Fibroblast of the aortic adventitia (primary cell): ENCODE measurements around the gene CD247. TPM values are rescaled to one million over a fixed set of nuclear protein-coding genes. Genes with fewer than 3 reads are reported as not detected.

Source experiments
- DNase-seq: peaks from one replicate; pipeline ENCODE4 v3.0.0-alpha.2; 2010; ENCODE audit warnings: low read depth
- H3K4me3 ChIP-seq: 2 replicates; pipeline ENCODE4 v1.5.1; 2011; ENCODE audit warnings: low read depth, mild to moderate bottlenecking, control low read depth, low read length, moderate library complexity
- CTCF ChIP-seq: IDR thresholded peaks from 2 replicates; pipeline ENCODE4 v1.5.1; 2011; ENCODE audit warnings: mild to moderate bottlenecking, low read length, control low read depth, inconsistent platforms; ENCODE audit not compliant: insufficient read depth
- total RNA-seq: library from RNA; depleted of rRNA; stranded (reverse); fragments of >200 nt; gene quantifications from 2 replicates; pipeline ENCODE4 v1.2.3, GENCODE V29; 2012; ENCODE audit warnings: low replicate concordance

Gene CD247
- total RNA-seq, 1 donor, result 0.18 TPM

- no peak overlapping the region for H3K4me3 ChIP-seq
- no peak for DNase-seq
- TF ChIP-seq CTCF, result no peak
Observed at GRCh38 chr1:167529829-167530474, 11.6 kb upstream of the CD247 start.

GRCh38 chr1:167528057-167528728, 9.9 kb upstream of the CD247 start:
- no peak for DNase-seq
- no peak for TF ChIP-seq CTCF
- H3K4me3 ChIP-seq, result no peak overlapping the region

GRCh38 chr1:167526667-167527383, 8.5 kb upstream of the CD247 start:
- no peak for TF ChIP-seq CTCF
- DNase-seq, result no peak
- H3K4me3 ChIP-seq, result no peak overlapping the region

GRCh38 chr1:167524651-167525050, 6.3 kb upstream of the CD247 start:
- no peak for DNase-seq
- no peak for TF ChIP-seq CTCF
- H3K4me3 ChIP-seq, result no peak overlapping the region

- peak; percentile 42 for DNase-seq
- TF ChIP-seq CTCF, result no peak
Observed at GRCh38 chr1:167522246-167522645, 3.9 kb upstream of the CD247 start.

GRCh38 chr1:167520711-167521206, 2.4 kb upstream of the CD247 start:
- no peak for DNase-seq
- TF ChIP-seq CTCF, result no peak
- no peak overlapping the region for H3K4me3 ChIP-seq

More at GRCh38 chr1:167522246-167522645, 3.9 kb upstream of the CD247 start:
- no peak overlapping the region for H3K4me3 ChIP-seq
